Calu3 (cell line): ENCODE measurements around the gene GSDME. TPM values are rescaled to one million over a fixed set of nuclear protein-coding genes. Genes with fewer than 3 reads are reported as not detected.

ENCODE experiments used
- BruUV-seq: library from RNA; stranded (reverse); fragments of 400-500 nt; replicated peaks from 2 replicates; lab custom pipeline; 2021; lab: Mats Ljungman, UMichigan
- CTCF ChIA-PET: fragments of 300-600 bp; sonication (Branson Sonifier 250); formaldehyde crosslinking; loops from one replicate; lab custom pipeline; 2022; ENCODE audit warnings: antibody characterized with exemption; lab: Charles Lee
- DNase-seq: peaks from one replicate; pipeline ENCODE4 v3.0.0; 2022
- H3K27ac Mint-ChIP-seq: one replicate; pipeline ENCODE4 v1.8.0; 2022; ENCODE audit warnings: mixed read lengths; ENCODE audit not compliant: unreplicated experiment
- H3K27me3 Mint-ChIP-seq: one replicate; pipeline ENCODE4 v1.8.0; 2022; ENCODE audit warnings: mixed read lengths; ENCODE audit not compliant: unreplicated experiment
- H3K36me3 Mint-ChIP-seq: one replicate; pipeline ENCODE4 v1.8.0; 2022; ENCODE audit warnings: mild to moderate bottlenecking, moderate library complexity, mixed read lengths; ENCODE audit not compliant: insufficient read depth, unreplicated experiment
- H3K4me1 Mint-ChIP-seq: one replicate; pipeline ENCODE4 v1.8.0; 2022; ENCODE audit warnings: mild to moderate bottlenecking, low read depth, mixed read lengths; ENCODE audit not compliant: unreplicated experiment
- H3K4me3 Mint-ChIP-seq: one replicate; pipeline ENCODE4 v1.8.0; 2022; ENCODE audit warnings: mild to moderate bottlenecking, low read depth, moderate library complexity, mixed read lengths; ENCODE audit not compliant: unreplicated experiment
- H3K9me3 Mint-ChIP-seq: one replicate; pipeline ENCODE4 v1.8.0; 2022; ENCODE audit warnings: low read depth, mixed read lengths; ENCODE audit not compliant: unreplicated experiment
- CTCF ChIP-seq: fragments of 200-600 bp; IDR thresholded peaks from one replicate; pipeline ENCODE4 v1.8.0; 2022; ENCODE audit warnings: antibody characterized with exemption; ENCODE audit not compliant: unreplicated experiment
- intact Hi-C: fragments of 100-400 bp; cut with micrococcal nuclease; formaldehyde crosslinking; loops from one replicate; pipeline ENCODE4 v1.10.0; 2022; ENCODE audit not compliant: unreplicated experiment
- total RNA-seq: library from RNA; stranded (reverse); gene quantifications from 2 replicates; pipeline ENCODE4 v1.2.3, GENCODE V29; 2022

The GSDME gene
- total RNA-seq, 1 experiment from 2014 or later = 9.4 TPM

GRCh38 chr7:24657980-24658379 lies 99.3 kb downstream of the GSDME start:
- Mint-ChIP-seq H3K36me3 (no peaks in the 10 kb centered on the region), H3K9me3 (no peaks in the 10 kb centered on the region), H3K27ac (no peak overlapping the region), H3K4me1 (no peaks in the 10 kb centered on the region), H3K27me3 (no peaks in the 10 kb centered on the region), H3K4me3 (no peak overlapping the region)
- CTCF ChIA-PET = no interaction called here
- no peak for DNase-seq
- intact Hi-C loops = no loop called here
- BruUV-seq = no TSS peak
- no peak for TF ChIP-seq CTCF

DNA sequence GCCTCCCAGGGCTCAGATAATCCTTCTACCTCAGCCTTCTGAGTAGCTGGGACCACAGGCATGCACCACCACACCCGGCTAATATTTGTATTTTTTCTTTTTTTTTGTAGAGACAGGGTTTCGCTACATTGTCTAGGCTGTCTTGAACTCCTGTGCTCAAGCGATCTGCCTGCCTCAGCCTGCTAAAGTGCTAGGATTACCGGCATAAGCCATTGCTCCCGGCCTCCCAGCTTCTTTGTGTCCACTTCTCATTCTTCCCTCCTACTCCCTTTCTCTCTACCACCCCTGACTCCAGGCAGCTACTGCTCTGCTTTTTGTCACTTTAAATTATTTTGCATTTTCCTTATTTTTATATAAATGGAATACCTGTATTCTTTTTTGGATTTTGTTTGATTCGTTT lies 100.7 kb downstream of the GSDME start:
- DNase-seq = no peak
- CTCF ChIA-PET = no interaction called here
- Mint-ChIP-seq H3K4me3 (no peak overlapping the region), H3K4me1 (no peaks in the 10 kb centered on the region), H3K9me3 (no peaks in the 10 kb centered on the region), H3K36me3 (no peaks in the 10 kb centered on the region), H3K27ac (no peak overlapping the region), H3K27me3 (no peaks in the 10 kb centered on the region)
- intact Hi-C loops = no loop called here
- no peak for TF ChIP-seq CTCF
- BruUV-seq = no TSS peak

DNA sequence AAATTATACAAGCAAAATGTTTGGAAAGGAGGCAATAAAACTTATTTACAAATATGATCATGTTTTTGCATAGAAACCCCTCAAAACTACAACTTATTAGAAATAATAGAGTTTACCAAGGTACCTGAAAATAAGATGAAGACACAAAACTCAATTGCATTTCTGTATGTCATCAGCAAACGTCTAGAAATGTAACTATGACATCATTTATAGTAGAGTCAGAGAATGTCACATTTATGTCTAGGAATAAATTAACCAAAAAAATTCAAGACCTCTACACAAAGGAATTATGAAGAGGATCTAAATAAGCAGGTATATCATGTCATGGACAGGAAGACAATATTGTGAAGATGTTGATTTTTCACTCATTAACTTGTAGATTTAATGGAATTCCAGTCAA lies 103.0 kb downstream of the GSDME start:
- H3K4me1 Mint-ChIP-seq = no peaks in the 10 kb centered on the region
- no TSS peak for BruUV-seq
- H3K4me3 Mint-ChIP-seq = no peak overlapping the region
- intact Hi-C loops = no loop called here
- no peaks in the 10 kb centered on the region for H3K36me3 Mint-ChIP-seq
- CTCF ChIA-PET = no interaction called here
- no peak overlapping the region for H3K27ac Mint-ChIP-seq
- no peaks in the 10 kb centered on the region for H3K27me3 Mint-ChIP-seq
- DNase-seq = no peak
- TF ChIP-seq CTCF = no peak
- H3K9me3 Mint-ChIP-seq = no peaks in the 10 kb centered on the region

DNA sequence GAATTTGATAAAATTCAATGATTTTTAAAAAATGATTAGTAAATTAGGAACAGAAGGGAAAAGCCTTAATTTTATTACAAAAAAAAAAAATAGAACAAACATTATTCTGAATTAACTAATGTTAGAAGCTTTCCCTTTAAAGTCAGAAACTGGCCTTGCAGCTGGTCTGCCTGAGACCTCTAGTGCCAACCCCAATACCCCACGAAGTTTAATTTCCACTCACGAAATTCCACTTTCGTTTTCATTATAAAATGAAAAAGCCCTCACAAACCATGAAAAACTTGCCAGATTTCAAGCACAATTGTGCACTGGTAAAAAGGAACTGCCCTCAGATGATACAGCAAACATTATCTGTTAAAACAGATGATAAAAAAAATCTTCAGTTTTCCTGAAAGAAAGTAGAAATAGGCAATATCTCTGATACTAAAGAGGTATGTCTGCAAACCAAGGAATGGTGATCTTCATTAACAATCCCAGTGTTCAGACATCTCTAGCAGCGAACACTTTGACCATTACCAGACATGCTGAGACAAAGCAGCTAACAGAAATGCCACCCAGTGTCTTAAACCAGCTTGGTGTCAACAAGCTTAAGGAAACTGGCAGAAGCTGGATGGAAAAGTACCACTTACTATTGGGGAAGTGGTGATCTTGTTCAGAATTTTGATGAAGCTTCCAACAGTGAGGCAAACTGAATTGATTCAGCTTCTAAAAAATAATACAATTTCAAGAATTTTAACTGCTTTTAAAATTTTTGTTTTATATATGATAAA lies 103.8 kb downstream of the GSDME start:
- Mint-ChIP-seq H3K4me3 (no peak overlapping the region), H3K9me3 (no peaks in the 10 kb centered on the region), H3K27me3 (no peaks in the 10 kb centered on the region), H3K27ac (no peak overlapping the region), H3K36me3 (no peaks in the 10 kb centered on the region), H3K4me1 (no peaks in the 10 kb centered on the region)
- CTCF ChIA-PET = no interaction called here
- no peak for TF ChIP-seq CTCF
- no TSS peak for BruUV-seq
- DNase-seq = no peak
- intact Hi-C loops = no loop called here
